Measurements from ENCODE around the gene CLDN1. TPM values are rescaled to one million over a fixed set of nuclear protein-coding genes. Genes with fewer than 3 reads are reported as not detected.

The CLDN1 gene
- total RNA-seq, 1 experiment from 2014 or later = 38.9 TPM

DNA sequence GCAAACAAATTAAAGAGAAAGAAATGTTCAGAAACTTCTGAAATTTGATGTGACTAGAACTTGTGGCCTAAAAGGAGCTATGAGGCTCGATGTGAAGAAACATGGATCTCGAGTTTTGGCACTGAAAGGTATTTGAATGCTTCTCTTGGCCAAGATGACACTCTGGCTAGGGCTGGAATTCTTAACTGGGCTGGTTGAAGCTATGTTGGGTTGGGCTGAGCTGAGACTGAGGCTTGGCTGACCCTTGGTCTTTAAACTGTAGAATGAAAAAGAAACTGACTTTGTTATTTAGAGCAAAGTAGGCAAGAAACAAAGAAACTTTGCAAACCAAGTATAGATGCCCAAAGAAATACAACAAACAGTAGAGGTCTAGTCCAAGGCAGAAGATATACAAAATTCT is 37.6 kb upstream of the CLDN1 start:
- no peak overlapping the region for H3K27ac Mint-ChIP-seq (ENCODE audit: unreplicated experiment)
- ChIA-PET CTCF (no interaction called here), POLR2A (no interaction called here)
- no TSS peak for BruUV-seq (replicated peaks)
- Histone ChIP-seq H3K27me3 (replicated peaks; ENCODE audit: control insufficient read depth, insufficient read depth, low read length) (no peaks in the 10 kb centered on the region), H3K4me1 (no peaks in the 10 kb centered on the region), H3K9me3 (no peaks in the 10 kb centered on the region), H3K36me3 (ENCODE audit: control insufficient read depth, insufficient read depth, low read length) (no peaks in the 10 kb centered on the region), H3K4me3 (ENCODE audit: low read depth, low read length) (no peak overlapping the region)
- TF ChIP-seq, protein P1, sequence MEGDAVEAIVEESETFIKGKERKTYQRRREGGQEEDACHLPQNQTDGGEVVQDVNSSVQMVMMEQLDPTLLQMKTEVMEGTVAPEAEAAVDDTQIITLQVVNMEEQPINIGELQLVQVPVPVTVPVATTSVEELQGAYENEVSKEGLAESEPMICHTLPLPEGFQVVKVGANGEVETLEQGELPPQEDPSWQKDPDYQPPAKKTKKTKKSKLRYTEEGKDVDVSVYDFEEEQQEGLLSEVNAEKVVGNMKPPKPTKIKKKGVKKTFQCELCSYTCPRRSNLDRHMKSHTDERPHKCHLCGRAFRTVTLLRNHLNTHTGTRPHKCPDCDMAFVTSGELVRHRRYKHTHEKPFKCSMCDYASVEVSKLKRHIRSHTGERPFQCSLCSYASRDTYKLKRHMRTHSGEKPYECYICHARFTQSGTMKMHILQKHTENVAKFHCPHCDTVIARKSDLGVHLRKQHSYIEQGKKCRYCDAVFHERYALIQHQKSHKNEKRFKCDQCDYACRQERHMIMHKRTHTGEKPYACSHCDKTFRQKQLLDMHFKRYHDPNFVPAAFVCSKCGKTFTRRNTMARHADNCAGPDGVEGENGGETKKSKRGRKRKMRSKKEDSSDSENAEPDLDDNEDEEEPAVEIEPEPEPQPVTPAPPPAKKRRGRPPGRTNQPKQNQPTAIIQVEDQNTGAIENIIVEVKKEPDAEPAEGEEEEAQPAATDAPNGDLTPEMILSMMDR (IDR thresholded peaks at IDR 0.05; ENCODE audit: insufficient read depth in 1 of 2, low read depth in 1 of 2, low read length in 1 of 2, severe bottlenecking in 1 of 2, unreplicated experiment in 1 of 2) = no peak
- DNase-seq = no peak
- peaks cover under 1% of the 10 kb centered on the region for H3K9me3 Mint-ChIP-seq (ENCODE audit: unreplicated experiment)
- H3K4me3 Mint-ChIP-seq (ENCODE audit: unreplicated experiment) = no peak overlapping the region
- no peaks in the 10 kb centered on the region for H3K36me3 Mint-ChIP-seq (ENCODE audit: insufficient read depth, unreplicated experiment)
- no peaks in the 10 kb centered on the region for H3K27me3 Mint-ChIP-seq (ENCODE audit: insufficient read depth, unreplicated experiment)
- intact Hi-C loops (cut with micrococcal nuclease; ENCODE audit: unreplicated experiment) = no loop called here
- peaks cover 18% of the 10 kb centered on the region for H3K4me1 Mint-ChIP-seq (ENCODE audit: low read depth, unreplicated experiment)

DNA sequence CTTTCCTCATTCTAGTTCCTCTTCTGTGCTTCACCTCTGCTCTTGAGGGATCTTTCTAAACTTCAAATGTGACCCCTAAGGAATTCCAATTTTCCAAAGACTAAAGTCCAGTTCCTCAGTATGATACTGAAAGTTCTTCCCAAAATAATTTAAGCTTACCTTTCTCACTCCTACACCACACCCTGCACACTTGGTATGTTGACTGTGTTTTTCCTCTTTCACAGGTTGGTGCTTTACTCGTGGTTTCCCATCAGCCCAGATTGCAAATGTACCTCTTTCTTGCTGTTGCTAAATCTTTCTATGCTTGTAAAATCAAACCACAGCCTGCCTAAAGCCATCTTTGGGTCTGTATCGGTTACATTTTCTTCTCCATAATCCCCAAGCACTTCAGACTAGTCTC is 35.2 kb upstream of the CLDN1 start:
- CTCF ChIA-PET = no interaction called here

DNA sequence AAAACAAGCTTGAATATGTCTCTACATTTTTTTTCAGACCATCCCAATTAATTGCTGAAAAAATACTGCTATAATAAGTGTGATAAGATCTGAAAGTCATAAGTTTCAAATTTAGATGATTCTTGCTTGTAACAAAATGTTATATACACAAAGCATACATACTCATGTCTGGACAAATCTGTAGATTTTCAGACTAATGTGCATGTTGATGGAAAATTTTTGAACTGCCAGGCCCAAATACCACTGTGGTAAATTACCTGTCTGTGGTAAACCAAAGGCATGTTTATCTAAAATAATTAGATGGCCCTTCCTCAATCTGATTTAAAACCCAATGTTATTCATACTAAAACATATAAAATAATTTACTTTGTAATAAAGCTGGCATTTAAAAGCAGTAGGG is 34.0 kb upstream of the CLDN1 start:
- TF ChIP-seq, protein P1 (IDR thresholded peaks at IDR 0.05; ENCODE audit: insufficient read depth in 1 of 2, low read depth in 1 of 2, low read length in 1 of 2, severe bottlenecking in 1 of 2, unreplicated experiment in 1 of 2) = no peak
- no peak overlapping the region for H3K27ac Mint-ChIP-seq (ENCODE audit: unreplicated experiment)
- no peak overlapping the region for H3K4me3 Mint-ChIP-seq (ENCODE audit: unreplicated experiment)
- intact Hi-C loops (cut with micrococcal nuclease; ENCODE audit: unreplicated experiment) = no loop called here
- BruUV-seq (replicated peaks) = no TSS peak
- no peaks in the 10 kb centered on the region for H3K27me3 ChIP-seq (replicated peaks; ENCODE audit: control insufficient read depth, insufficient read depth, low read length)
- no peak for DNase-seq
- H3K36me3 Mint-ChIP-seq (ENCODE audit: insufficient read depth, unreplicated experiment) = no peaks in the 10 kb centered on the region
- ChIA-PET POLR2A (no interaction called here), CTCF (no interaction called here)
- no peaks in the 10 kb centered on the region for H3K9me3 ChIP-seq
- H3K36me3 ChIP-seq (ENCODE audit: control insufficient read depth, insufficient read depth, low read length) = no peaks in the 10 kb centered on the region
- peaks cover 10% of the 10 kb centered on the region for H3K9me3 Mint-ChIP-seq (ENCODE audit: unreplicated experiment)
- H3K4me1 Mint-ChIP-seq (ENCODE audit: low read depth, unreplicated experiment) = peaks cover 8% of the 10 kb centered on the region
- no peak overlapping the region for H3K4me3 ChIP-seq (ENCODE audit: low read depth, low read length)
- H3K4me1 ChIP-seq = no peaks in the 10 kb centered on the region
- H3K27me3 Mint-ChIP-seq (ENCODE audit: insufficient read depth, unreplicated experiment) = no peaks in the 10 kb centered on the region

More for the DNA sequence above, 35.2 kb upstream of the CLDN1 start:
- H3K9me3 ChIP-seq = no peaks in the 10 kb centered on the region
- no peaks in the 10 kb centered on the region for H3K36me3 Mint-ChIP-seq (ENCODE audit: insufficient read depth, unreplicated experiment)
- H3K4me1 ChIP-seq = no peaks in the 10 kb centered on the region
- H3K4me1 Mint-ChIP-seq (ENCODE audit: low read depth, unreplicated experiment) = peaks cover 16% of the 10 kb centered on the region
- peaks cover 10% of the 10 kb centered on the region for H3K9me3 Mint-ChIP-seq (ENCODE audit: unreplicated experiment)
- H3K27me3 Mint-ChIP-seq (ENCODE audit: insufficient read depth, unreplicated experiment) = no peaks in the 10 kb centered on the region
- H3K27ac Mint-ChIP-seq (ENCODE audit: unreplicated experiment) = no peak overlapping the region
- H3K4me3 ChIP-seq (ENCODE audit: low read depth, low read length) = no peak overlapping the region
- BruUV-seq (replicated peaks) = no TSS peak
- H3K36me3 ChIP-seq (ENCODE audit: control insufficient read depth, insufficient read depth, low read length) = no peaks in the 10 kb centered on the region
- intact Hi-C loops (cut with micrococcal nuclease; ENCODE audit: unreplicated experiment) = no loop called here
- no peak for DNase-seq
- no peaks in the 10 kb centered on the region for H3K27me3 ChIP-seq (replicated peaks; ENCODE audit: control insufficient read depth, insufficient read depth, low read length)
- POLR2A ChIA-PET = interaction anchor here (0.7 kb wide), 1 partner anchor 181 kb away, joined by 3 read pairs; no protein-coding TSS in a partner anchor
- TF ChIP-seq, protein P1 (IDR thresholded peaks at IDR 0.05; ENCODE audit: insufficient read depth in 1 of 2, low read depth in 1 of 2, low read length in 1 of 2, severe bottlenecking in 1 of 2, unreplicated experiment in 1 of 2) = no peak
- no peak overlapping the region for H3K4me3 Mint-ChIP-seq (ENCODE audit: unreplicated experiment)
